ENCODE data around the gene EPHX1. TPM values are rescaled to one million over a fixed set of nuclear protein-coding genes. Genes with fewer than 3 reads are reported as not detected.

The EPHX1 gene
- total RNA-seq, 2 donors from 2014 or later: 151 to 232 TPM

GRCh38 chr1:225882694-225883615 lies 73.0 kb downstream of the EPHX1 start:
- TF ChIP-seq CTCF (IDR thresholded peaks at IDR 0.05) (no peak), POLR2A (IDR thresholded peaks at IDR 0.05) (peak; percentile 8), POLR2AphosphoS5 (IDR thresholded peaks at IDR 0.05) (no peak)
- intact Hi-C loops (cut with DNase I): loop anchor here (5.0 kb wide), 1 partner anchor 71 kb away; the partner anchor contains the start of gene EPHX1
- Histone ChIP-seq H3K9me3 (no peaks in the 10 kb centered on the region), H3K27ac (peak overlapping the region; percentile 94 to 95), H3K4me1 (replicated peaks) (peaks cover 16% of the 10 kb centered on the region), H3K27me3 (replicated peaks; ENCODE audit: insufficient read depth) (no peaks in the 10 kb centered on the region), H3K36me3 (no peaks in the 10 kb centered on the region), H3K4me3 (peak overlapping the region; percentile 78 to 86)
- WGBS: 7% methylated on average over 62 of the region's 63 CpGs
- DNase-seq (ENCODE audit: low spot score): peak; percentile 46

- no peak for DNase-seq (ENCODE audit: low spot score)
- Histone ChIP-seq H3K9me3 (no peaks in the 10 kb centered on the region), H3K27me3 (replicated peaks; ENCODE audit: insufficient read depth) (no peaks in the 10 kb centered on the region), H3K27ac (peak overlapping the region; percentile 94 to 95), H3K4me3 (no peak overlapping the region), H3K36me3 (no peaks in the 10 kb centered on the region), H3K4me1 (replicated peaks) (peaks cover 8% of the 10 kb centered on the region)
- 85% methylated on average over 11 of the region's 11 CpGs for WGBS
- intact Hi-C loops (cut with DNase I): loop anchor here (5.0 kb wide), 1 partner anchor 71 kb away; the partner anchor contains the start of gene EPHX1
- TF ChIP-seq POLR2A (IDR thresholded peaks at IDR 0.05) (no peak), CTCF (IDR thresholded peaks at IDR 0.05) (no peak), POLR2AphosphoS5 (IDR thresholded peaks at IDR 0.05) (no peak)
Measured at GRCh38 chr1:225883616-225884265, 73.8 kb downstream of the EPHX1 start.

GRCh38 chr1:225885336-225885735 lies 75.4 kb downstream of the EPHX1 start:
- Histone ChIP-seq H3K4me3 (no peak overlapping the region), H3K4me1 (replicated peaks) (peaks cover 1% of the 10 kb centered on the region), H3K27me3 (replicated peaks; ENCODE audit: insufficient read depth) (no peaks in the 10 kb centered on the region), H3K9me3 (no peaks in the 10 kb centered on the region), H3K36me3 (no peaks in the 10 kb centered on the region), H3K27ac (no peak overlapping the region)
- intact Hi-C loops (cut with DNase I): no loop called here
- TF ChIP-seq POLR2AphosphoS5 (IDR thresholded peaks at IDR 0.05) (no peak), CTCF (IDR thresholded peaks at IDR 0.05) (no peak), POLR2A (IDR thresholded peaks at IDR 0.05) (no peak)
- 95% methylated on average over 6 of the region's 6 CpGs for WGBS
- no peak for DNase-seq (ENCODE audit: low spot score)

GRCh38 chr1:225886159-225887029 lies 76.5 kb downstream of the EPHX1 start:
- no peaks in the 10 kb centered on the region for H3K27me3 ChIP-seq (replicated peaks; ENCODE audit: insufficient read depth)
- H3K27ac ChIP-seq: no peak overlapping the region
- intact Hi-C loops (cut with DNase I): no loop called here
- DNase-seq (ENCODE audit: low spot score): no peak
- WGBS: 97% methylated on average over 17 of the region's 19 CpGs
- H3K4me1 ChIP-seq (replicated peaks): peaks cover 10% of the 10 kb centered on the region
- no peaks in the 10 kb centered on the region for H3K9me3 ChIP-seq
- no peaks in the 10 kb centered on the region for H3K36me3 ChIP-seq
- H3K4me3 ChIP-seq: no peak overlapping the region
- TF ChIP-seq CTCF (IDR thresholded peaks at IDR 0.05): no peak
- TF ChIP-seq POLR2AphosphoS5 (IDR thresholded peaks at IDR 0.05): no peak
- TF ChIP-seq POLR2A (IDR thresholded peaks at IDR 0.05): no peak
